Right lobe of liver (tissue), 4 donors: ENCODE results near the gene CELSR1.

ENCODE experiments used
- POLR2A ChIP-seq: fragments of 450-650 bp; IDR thresholded peaks from one replicate; pipeline ENCODE4 v1.6.1; 2017; ENCODE audit warnings: antibody characterized with exemption, mild to moderate bottlenecking
- TF ChIP-seq, protein P1 (sequence below), 4 donors: fragments of 200-600 bp in 3 of 4; fragments of 450-650 bp in 1 of 4; IDR thresholded peaks; one replicate each; pipeline versions ENCODE4 v1.5.1 to v1.8.0; 2016 to 2022; ENCODE audit warnings: antibody characterized with exemption in 4 of 4, mild to moderate bottlenecking in 2 of 4
- donor health status: DM: no; HTN: no; CAD: no.
- donor health status: DM: no; HTN: no; CAD: no.
- donor health status: DM: no; HTN: yes; CAD: no.

DNA sequence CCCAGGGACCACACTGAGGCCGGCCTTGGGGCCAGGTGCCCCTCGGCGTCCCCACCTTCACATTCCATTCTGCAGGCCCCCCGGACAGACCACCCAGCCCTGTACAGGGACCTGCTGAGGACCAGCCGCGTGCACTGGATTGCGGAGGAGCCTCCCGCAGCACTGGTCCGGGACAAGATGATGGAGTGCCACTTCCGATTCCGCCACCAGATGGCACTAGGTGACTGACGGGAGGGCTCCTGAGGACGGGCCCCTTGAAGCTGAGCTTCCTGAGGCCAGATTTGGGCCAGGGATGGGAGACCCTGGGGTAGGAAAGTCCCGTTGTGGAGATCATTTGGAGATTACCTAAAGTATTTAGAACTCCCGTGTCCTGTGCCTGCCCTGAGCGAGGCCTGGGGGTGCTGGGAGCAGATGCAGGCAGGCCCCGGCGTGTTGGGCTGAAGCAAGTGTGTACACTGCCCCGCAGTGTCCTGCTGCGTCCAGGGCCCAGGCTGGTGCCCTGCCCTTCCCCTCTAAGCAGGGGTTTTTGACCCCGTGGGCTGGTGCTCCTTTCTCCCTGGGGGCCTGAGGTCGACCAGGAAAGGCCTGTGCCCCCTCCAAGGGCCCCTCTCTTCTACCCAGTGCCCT, 181.9 kb downstream of the CELSR1 start:
- TF ChIP-seq, protein P1, sequence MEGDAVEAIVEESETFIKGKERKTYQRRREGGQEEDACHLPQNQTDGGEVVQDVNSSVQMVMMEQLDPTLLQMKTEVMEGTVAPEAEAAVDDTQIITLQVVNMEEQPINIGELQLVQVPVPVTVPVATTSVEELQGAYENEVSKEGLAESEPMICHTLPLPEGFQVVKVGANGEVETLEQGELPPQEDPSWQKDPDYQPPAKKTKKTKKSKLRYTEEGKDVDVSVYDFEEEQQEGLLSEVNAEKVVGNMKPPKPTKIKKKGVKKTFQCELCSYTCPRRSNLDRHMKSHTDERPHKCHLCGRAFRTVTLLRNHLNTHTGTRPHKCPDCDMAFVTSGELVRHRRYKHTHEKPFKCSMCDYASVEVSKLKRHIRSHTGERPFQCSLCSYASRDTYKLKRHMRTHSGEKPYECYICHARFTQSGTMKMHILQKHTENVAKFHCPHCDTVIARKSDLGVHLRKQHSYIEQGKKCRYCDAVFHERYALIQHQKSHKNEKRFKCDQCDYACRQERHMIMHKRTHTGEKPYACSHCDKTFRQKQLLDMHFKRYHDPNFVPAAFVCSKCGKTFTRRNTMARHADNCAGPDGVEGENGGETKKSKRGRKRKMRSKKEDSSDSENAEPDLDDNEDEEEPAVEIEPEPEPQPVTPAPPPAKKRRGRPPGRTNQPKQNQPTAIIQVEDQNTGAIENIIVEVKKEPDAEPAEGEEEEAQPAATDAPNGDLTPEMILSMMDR (IDR thresholded peaks at IDR 0.05) = peak; percentile 69 to 83 (median 77)
- no peak for TF ChIP-seq POLR2A
